Measurements from ENCODE around the gene TATDN3. TPM values are rescaled to one million over a fixed set of nuclear protein-coding genes. Genes with fewer than 3 reads are reported as not detected.

TATDN3 gene
- total RNA-seq, 1 experiment from 2014 or later = 16.3 TPM

- Histone ChIP-seq H2AFZ (ENCODE audit: low read depth, low read length, poor library complexity, severe bottlenecking) (no peak overlapping the region), H3K79me2 (ENCODE audit: insufficient read depth, low read length) (peaks cover 3% of the 10 kb centered on the region; the same call in 1 of the 2 replicates), H3K9ac (ENCODE audit: low read length) (no peak overlapping the region), H4K20me1 (ENCODE audit: insufficient read depth) (no peaks in the 10 kb centered on the region), H3K9me2 (ENCODE audit: insufficient read depth) (no peaks in the 10 kb centered on the region), H3K36me3 (ENCODE audit: control insufficient read depth in 1 of 2, insufficient read depth in 2 of 2, low read length in 2 of 2) (peaks cover 10 to 22% of the 10 kb centered on the region in 2 experiments), H3K9me3 (ENCODE audit: control insufficient read depth in 1 of 2, insufficient read depth in 1 of 2, low read depth in 1 of 2, low read length in 2 of 2) (no peaks in the 10 kb centered on the region), H3K27me3 (ENCODE audit: insufficient read depth, low read length) (no peaks in the 10 kb centered on the region), H3K4me2 (ENCODE audit: low read length) (no peak overlapping the region), H3K4me3 (replicated peaks in 1 of 2; ENCODE audit: low read depth in 1 of 2, low read length in 2 of 2) (no peak overlapping the region), H3K27ac (ENCODE audit: low read depth, low read length) (no peak overlapping the region), H3K4me1 (ENCODE audit: control insufficient read depth in 1 of 2, insufficient read depth in 2 of 2, low read length in 2 of 2) (no peaks in the 10 kb centered on the region)
- peak; percentile 68; the same call in 1 of the 2 replicates for ATAC-seq
- no peak for DNase-seq (ENCODE audit: low read depth, low spot score)
- TF ChIP-seq CEBPB (IDR thresholded peaks at IDR 0.05; ENCODE audit: low read depth) (no peak), CTCF (IDR thresholded peaks at IDR 0.05 in 2 of 3, conservative IDR thresholded peaks at IDR 0.05 in 1 of 3; ENCODE audit: borderline replicate concordance in 1 of 3, insufficient read depth in 1 of 3, low read depth in 2 of 3, low read length in 2 of 3) (peak; percentile 50 to 70 (median 64); a peak in 5 of 6 replicates), RAD21 (IDR thresholded peaks at IDR 0.05; ENCODE audit: low read depth) (peak; percentile 75), FOSL1 (IDR thresholded peaks at IDR 0.05; ENCODE audit: low read depth) (no peak)
- BruUV-seq (replicated peaks) = no TSS peak
- RAD21 ChIA-PET (ENCODE audit: low non-redundant PET in 1 of 2, low total read pairs in 2 of 2, uncharacterized antibody in 2 of 2, unreplicated experiment in 2 of 2) = interaction anchor here in 1 of 2 experiments (1.0 kb wide), 1 partner anchor 325 kb away, joined by 5 read pairs; no protein-coding TSS in a partner anchor
- CTCF ChIA-PET = interaction anchor here (0.8 to 2.2 kb wide), 5 partner anchors 33 to 327 kb away, joined by 3 to 7 read pairs (median 5); no protein-coding TSS in a partner anchor
- intact Hi-C loops (cut with micrococcal nuclease) = loop anchor here (1.0 to 10.0 kb wide), 6 partner anchors 117 to 1100 kb away; partner anchors contain the start of gene ATF3
- POLR2A ChIA-PET = no interaction called here
Observed at GRCh38 chr1:212782422-212783154, 9.1 kb upstream of the TATDN3 start.

- Histone ChIP-seq H3K27ac (ENCODE audit: low read depth, low read length) (no peak overlapping the region), H3K9me3 (ENCODE audit: control insufficient read depth in 1 of 2, insufficient read depth in 1 of 2, low read depth in 1 of 2, low read length in 2 of 2) (no peaks in the 10 kb centered on the region), H3K4me2 (ENCODE audit: low read length) (no peak overlapping the region), H3K27me3 (ENCODE audit: insufficient read depth, low read length) (no peaks in the 10 kb centered on the region), H3K4me3 (replicated peaks in 1 of 2; ENCODE audit: low read depth in 1 of 2, low read length in 2 of 2) (no peak overlapping the region), H3K79me2 (ENCODE audit: insufficient read depth, low read length) (peaks cover 17% of the 10 kb centered on the region), H3K9me2 (ENCODE audit: insufficient read depth) (no peaks in the 10 kb centered on the region), H3K4me1 (ENCODE audit: control insufficient read depth in 1 of 2, insufficient read depth in 2 of 2, low read length in 2 of 2) (no peaks in the 10 kb centered on the region), H3K36me3 (ENCODE audit: control insufficient read depth in 1 of 2, insufficient read depth in 2 of 2, low read length in 2 of 2) (peaks cover 10 to 22% of the 10 kb centered on the region in 2 experiments), H3K9ac (ENCODE audit: low read length) (no peak overlapping the region), H2AFZ (ENCODE audit: low read depth, low read length, poor library complexity, severe bottlenecking) (no peak overlapping the region), H4K20me1 (ENCODE audit: insufficient read depth) (no peaks in the 10 kb centered on the region)
- intact Hi-C loops (cut with micrococcal nuclease) = loop anchor here (2.0 to 10.0 kb wide), 4 partner anchors 177 to 1102 kb away; partner anchors contain the start of gene ATF3
- BruUV-seq (replicated peaks) = no TSS peak
- CTCF ChIA-PET = no interaction called here
- ATAC-seq (no peak), DNase-seq (ENCODE audit: low read depth, low spot score) (no peak)
- RAD21 ChIA-PET (ENCODE audit: low non-redundant PET in 1 of 2, low total read pairs in 2 of 2, uncharacterized antibody in 2 of 2, unreplicated experiment in 2 of 2) = no interaction called here
- POLR2A ChIA-PET = no interaction called here
- no peak for TF ChIP-seq CBX3 (IDR thresholded peaks at IDR 0.05; ENCODE audit: low read depth)
- no peak for TF ChIP-seq ELF1 (IDR thresholded peaks at IDR 0.05; ENCODE audit: borderline replicate concordance, low read depth)
- TF ChIP-seq REST (IDR thresholded peaks at IDR 0.05; ENCODE audit: low read depth) = no peak
- no peak for TF ChIP-seq FOSL1 (IDR thresholded peaks at IDR 0.05; ENCODE audit: low read depth)
- TF ChIP-seq POLR2AphosphoS5 (IDR thresholded peaks at IDR 0.05; ENCODE audit: low read depth, low read length) = no peak
- no peak for TF ChIP-seq SRF (IDR thresholded peaks at IDR 0.05; ENCODE audit: low read depth)
- TF ChIP-seq ZBTB33 (IDR thresholded peaks at IDR 0.05; ENCODE audit: extremely low read depth, insufficient replicate concordance, low read length) = no peak
- TF ChIP-seq CEBPB (IDR thresholded peaks at IDR 0.05; ENCODE audit: low read depth) = no peak
Observed at GRCh38 chr1:212783976-212784375, 7.7 kb upstream of the TATDN3 start.
